Caco-2 (cell line): ENCODE data around the gene TRIM59. TPM values are rescaled to one million over a fixed set of nuclear protein-coding genes. Genes with fewer than 3 reads are reported as not detected.
A peak's percentile ranks its signal among the peaks of the same experiment; 100 is the strongest.

Experiments used
- BruUV-seq: library from RNA; stranded (reverse); fragments of 400-500 nt; replicated peaks from 2 replicates; lab custom pipeline; 2021; lab: Mats Ljungman, UMichigan
- CTCF ChIA-PET: fragments of 300-600 bp; sonication (Branson Sonifier 250); formaldehyde crosslinking; loops from one replicate; lab custom pipeline; 2022; ENCODE audit warnings: antibody characterized with exemption; lab: Charles Lee
- POLR2A ChIA-PET: fragments of 300-600 bp; sonication (Branson Sonifier 250); formaldehyde crosslinking; loops from one replicate; lab custom pipeline; 2022; ENCODE audit warnings: antibody characterized with exemption; lab: Charles Lee
- DNase-seq, 2 experiments: peaks; one replicate each; pipeline versions ENCODE4 v3.0.0 to v3.0.0-alpha.2; 2020 to 2022
- H3K27me3 ChIP-seq: replicated peaks from 2 replicates; pipeline ENCODE4 v1.6.0; 2011; ENCODE audit warnings: low read length; ENCODE audit not compliant: control insufficient read depth, insufficient read depth
- H3K36me3 ChIP-seq: 2 replicates; pipeline ENCODE4 v1.5.1; 2011; ENCODE audit warnings: low read length; ENCODE audit not compliant: control insufficient read depth, insufficient read depth
- H3K4me1 ChIP-seq: fragments of 250-450 bp; sonication (Bioruptor Pico); 2 replicates; pipeline ENCODE4 v1.5.1; 2020; ENCODE audit warnings: mild to moderate bottlenecking
- H3K4me3 ChIP-seq: 2 replicates; pipeline ENCODE4 v1.5.1; 2011; ENCODE audit warnings: low read depth, mild to moderate bottlenecking, control low read depth, low read length
- H3K9me3 ChIP-seq: fragments of 250-450 bp; sonication (Bioruptor Pico); 2 replicates; pipeline ENCODE4 v1.5.1; 2020; ENCODE audit warnings: mild to moderate bottlenecking, moderate library complexity
- H3K27ac Mint-ChIP-seq: one replicate; pipeline ENCODE4 v1.8.0; 2022; ENCODE audit warnings: mixed read lengths; ENCODE audit not compliant: unreplicated experiment
- H3K27me3 Mint-ChIP-seq: one replicate; pipeline ENCODE4 v1.8.0; 2022; ENCODE audit warnings: mixed read lengths; ENCODE audit not compliant: insufficient read depth, unreplicated experiment
- H3K36me3 Mint-ChIP-seq: one replicate; pipeline ENCODE4 v1.8.0; 2022; ENCODE audit warnings: mild to moderate bottlenecking, mixed read lengths; ENCODE audit not compliant: insufficient read depth, unreplicated experiment
- H3K4me1 Mint-ChIP-seq: one replicate; pipeline ENCODE4 v1.8.0; 2022; ENCODE audit warnings: low read depth, mixed read lengths; ENCODE audit not compliant: unreplicated experiment
- H3K4me3 Mint-ChIP-seq: one replicate; pipeline ENCODE4 v1.8.0; 2022; ENCODE audit warnings: mild to moderate bottlenecking, moderate library complexity, mixed read lengths; ENCODE audit not compliant: unreplicated experiment
- H3K9me3 Mint-ChIP-seq: one replicate; pipeline ENCODE4 v1.8.0; 2022; ENCODE audit warnings: mixed read lengths; ENCODE audit not compliant: unreplicated experiment
- intact Hi-C: fragments of 100-400 bp; cut with micrococcal nuclease; formaldehyde crosslinking; loops from one replicate; pipeline ENCODE4 v1.10.0; 2022; ENCODE audit not compliant: unreplicated experiment
- total RNA-seq: library from RNA; stranded (reverse); gene quantifications from 2 replicates; pipeline ENCODE4 v1.2.3, GENCODE V29; 2022
- TF ChIP-seq, protein P1 (sequence below), 2 experiments: fragments of 200-600 bp in 1 of 2; IDR thresholded peaks; 1 replicate in 1 of 2; 2 replicates in 1 of 2; pipeline versions ENCODE4 v1.5.1 to v1.8.0; 2011 to 2022; ENCODE audit warnings: antibody characterized with exemption in 1 of 2, control low read depth in 1 of 2, inconsistent platforms in 1 of 2, low read depth in 1 of 2, low read length in 1 of 2, mild to moderate bottlenecking in 1 of 2, moderate library complexity in 1 of 2; ENCODE audit not compliant: insufficient read depth in 1 of 2, severe bottlenecking in 1 of 2, unreplicated experiment in 1 of 2

The TRIM59 gene
- total RNA-seq, 1 experiment from 2014 or later, result 4.5 TPM

DNA sequence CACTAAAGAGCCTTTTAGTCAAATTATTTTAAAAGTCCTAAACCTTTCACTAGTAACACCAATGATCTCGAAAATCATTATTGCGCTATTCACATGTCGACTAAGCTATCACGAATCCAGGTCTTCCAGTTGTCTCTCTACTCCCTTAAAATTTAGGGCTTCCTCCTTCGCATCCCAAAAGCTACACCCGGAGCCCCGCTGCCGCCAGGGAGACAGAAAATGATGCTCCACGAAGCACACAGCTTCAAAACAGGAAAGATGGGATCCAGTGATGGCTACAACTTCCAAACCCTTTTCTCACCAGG lies 50.8 kb downstream of the TRIM59 start:
- POLR2A ChIA-PET, result no interaction called here
- H3K9me3 ChIP-seq, result no peaks in the 10 kb centered on the region
- H3K27ac Mint-ChIP-seq, result peak overlapping the region; percentile 99
- DNase-seq, result no peak
- no peaks in the 10 kb centered on the region for H3K27me3 Mint-ChIP-seq
- peak overlapping the region; percentile 97 for H3K4me3 Mint-ChIP-seq
- BruUV-seq, result no TSS peak
- no peaks in the 10 kb centered on the region for H3K36me3 ChIP-seq
- H3K27me3 ChIP-seq, result no peaks in the 10 kb centered on the region
- CTCF ChIA-PET, result no interaction called here
- intact Hi-C loops, result loop anchor here (2.0 kb wide), 1 partner anchor 174 kb away; the partner anchor contains the start of gene C3orf80
- peaks cover 37% of the 10 kb centered on the region for H3K36me3 Mint-ChIP-seq
- peak overlapping the region; percentile 96 for H3K4me3 ChIP-seq
- H3K4me1 Mint-ChIP-seq, result peaks cover 6% of the 10 kb centered on the region
- TF ChIP-seq, protein P1, sequence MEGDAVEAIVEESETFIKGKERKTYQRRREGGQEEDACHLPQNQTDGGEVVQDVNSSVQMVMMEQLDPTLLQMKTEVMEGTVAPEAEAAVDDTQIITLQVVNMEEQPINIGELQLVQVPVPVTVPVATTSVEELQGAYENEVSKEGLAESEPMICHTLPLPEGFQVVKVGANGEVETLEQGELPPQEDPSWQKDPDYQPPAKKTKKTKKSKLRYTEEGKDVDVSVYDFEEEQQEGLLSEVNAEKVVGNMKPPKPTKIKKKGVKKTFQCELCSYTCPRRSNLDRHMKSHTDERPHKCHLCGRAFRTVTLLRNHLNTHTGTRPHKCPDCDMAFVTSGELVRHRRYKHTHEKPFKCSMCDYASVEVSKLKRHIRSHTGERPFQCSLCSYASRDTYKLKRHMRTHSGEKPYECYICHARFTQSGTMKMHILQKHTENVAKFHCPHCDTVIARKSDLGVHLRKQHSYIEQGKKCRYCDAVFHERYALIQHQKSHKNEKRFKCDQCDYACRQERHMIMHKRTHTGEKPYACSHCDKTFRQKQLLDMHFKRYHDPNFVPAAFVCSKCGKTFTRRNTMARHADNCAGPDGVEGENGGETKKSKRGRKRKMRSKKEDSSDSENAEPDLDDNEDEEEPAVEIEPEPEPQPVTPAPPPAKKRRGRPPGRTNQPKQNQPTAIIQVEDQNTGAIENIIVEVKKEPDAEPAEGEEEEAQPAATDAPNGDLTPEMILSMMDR (IDR thresholded peaks at IDR 0.05; ENCODE audit: insufficient read depth in 1 of 2, low read depth in 1 of 2, low read length in 1 of 2, severe bottlenecking in 1 of 2, unreplicated experiment in 1 of 2), result no peak
- H3K9me3 Mint-ChIP-seq, result no peaks in the 10 kb centered on the region
- H3K4me1 ChIP-seq, result peaks cover 10% of the 10 kb centered on the region

DNA sequence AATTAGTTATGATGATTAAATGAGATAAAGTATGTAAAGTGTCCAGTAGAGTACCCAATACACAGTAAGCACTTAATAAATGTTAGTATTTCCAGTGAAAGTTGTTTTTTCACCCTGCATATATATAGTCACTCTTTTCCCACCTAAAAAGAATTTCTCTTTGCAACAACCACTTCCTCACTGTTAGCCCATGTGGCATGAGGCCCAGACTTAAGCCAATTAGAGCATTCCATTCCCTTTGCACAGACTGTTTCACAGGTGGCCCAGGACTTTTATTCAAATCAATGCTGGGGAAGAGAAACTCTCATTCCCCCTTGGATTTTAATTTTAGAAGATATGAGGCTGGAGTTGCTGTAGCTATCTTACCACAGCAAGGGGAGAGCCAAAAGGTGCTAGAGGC lies 54.3 kb downstream of the TRIM59 start:
- intact Hi-C loops, result no loop called here
- POLR2A ChIA-PET, result interaction anchor here (0.6 kb wide), 1 partner anchor 14 kb away, joined by 3 read pairs; no protein-coding TSS in a partner anchor
- peaks cover 16% of the 10 kb centered on the region for H3K36me3 Mint-ChIP-seq

DNA sequence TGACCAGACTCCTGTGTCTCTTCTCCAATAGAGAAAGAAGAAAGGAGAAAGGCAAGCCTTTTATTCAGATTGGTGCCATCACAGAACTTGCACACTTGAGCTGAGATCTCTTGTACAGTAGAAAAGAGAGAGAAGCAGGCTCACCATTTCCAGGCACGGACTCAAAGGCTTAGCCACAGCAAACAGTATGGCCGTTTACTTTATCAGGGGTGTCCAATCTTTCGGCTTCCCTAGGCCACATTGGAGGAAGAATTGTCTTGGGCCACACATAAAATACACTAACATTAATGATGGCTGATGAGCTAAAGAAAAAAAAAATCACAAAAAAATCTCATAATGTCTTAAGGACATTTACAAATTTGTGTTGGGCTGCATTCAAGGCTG lies 55.6 kb downstream of the TRIM59 start:
- DNase-seq, result no peak
- H3K4me1 ChIP-seq, result no peaks in the 10 kb centered on the region
- intact Hi-C loops, result no loop called here
- POLR2A ChIA-PET, result no interaction called here
- H3K36me3 Mint-ChIP-seq, result peaks cover 3% of the 10 kb centered on the region
- CTCF ChIA-PET, result no interaction called here
- H3K27ac Mint-ChIP-seq, result no peak overlapping the region
- H3K27me3 Mint-ChIP-seq, result no peaks in the 10 kb centered on the region
- peaks cover 6% of the 10 kb centered on the region for H3K4me1 Mint-ChIP-seq
- H3K4me3 ChIP-seq, result no peak overlapping the region
- no peak overlapping the region for H3K4me3 Mint-ChIP-seq
- BruUV-seq, result no TSS peak
- H3K27me3 ChIP-seq, result no peaks in the 10 kb centered on the region
- no peaks in the 10 kb centered on the region for H3K9me3 Mint-ChIP-seq
- no peaks in the 10 kb centered on the region for H3K9me3 ChIP-seq
- TF ChIP-seq, protein P1 (IDR thresholded peaks at IDR 0.05; ENCODE audit: insufficient read depth in 1 of 2, low read depth in 1 of 2, low read length in 1 of 2, severe bottlenecking in 1 of 2, unreplicated experiment in 1 of 2), result no peak
- no peaks in the 10 kb centered on the region for H3K36me3 ChIP-seq

More for the DNA sequence above, 54.3 kb downstream of the TRIM59 start:
- H3K4me3 Mint-ChIP-seq, result no peak overlapping the region
- Histone ChIP-seq H3K27me3 (no peaks in the 10 kb centered on the region), H3K4me3 (no peak overlapping the region), H3K36me3 (no peaks in the 10 kb centered on the region), H3K4me1 (no peaks in the 10 kb centered on the region), H3K9me3 (no peaks in the 10 kb centered on the region)
- no TSS peak for BruUV-seq
- CTCF ChIA-PET, result no interaction called here
- H3K27ac Mint-ChIP-seq, result no peak overlapping the region
- DNase-seq, result no peak
- TF ChIP-seq, protein P1 (IDR thresholded peaks at IDR 0.05; ENCODE audit: insufficient read depth in 1 of 2, low read depth in 1 of 2, low read length in 1 of 2, severe bottlenecking in 1 of 2, unreplicated experiment in 1 of 2), result no peak
- peaks cover 6% of the 10 kb centered on the region for H3K4me1 Mint-ChIP-seq
- no peaks in the 10 kb centered on the region for H3K27me3 Mint-ChIP-seq
- H3K9me3 Mint-ChIP-seq, result no peaks in the 10 kb centered on the region
